Measurements from ENCODE around the gene HCN4.

The HCN4 gene

DNA sequence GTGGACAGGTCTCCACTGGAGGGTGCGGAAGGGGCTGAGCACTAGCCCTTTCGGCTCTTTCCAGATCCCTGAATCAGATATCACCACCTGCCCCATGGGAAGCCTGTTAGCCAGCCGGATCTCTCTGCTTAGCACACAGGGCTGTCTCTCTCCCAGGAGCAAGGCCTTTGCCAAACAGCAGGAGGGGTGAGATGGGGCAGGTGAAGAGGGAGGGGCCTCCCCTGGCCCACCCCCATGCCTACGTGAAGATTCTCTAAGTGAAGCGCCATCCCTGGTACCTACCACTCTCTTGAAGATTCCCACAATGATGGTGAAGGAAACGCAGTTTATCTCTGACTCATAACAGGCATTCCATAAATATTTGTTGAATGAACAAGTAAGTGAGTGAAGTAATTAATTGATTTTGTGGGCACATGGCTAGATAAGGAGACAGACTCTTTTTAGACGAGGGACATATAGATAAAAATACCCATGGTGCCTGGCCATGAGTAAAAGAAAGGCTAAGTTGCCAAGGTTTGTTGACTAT lies 19.6 kb upstream of the HCN4 start:
- H3K27ac Mint-ChIP-seq (ENCODE audit: low read depth), result no peak overlapping the region
- H3K9me3 Mint-ChIP-seq, result no peaks in the 10 kb centered on the region
- H3K4me1 Mint-ChIP-seq, result no peaks in the 10 kb centered on the region
- ATAC-seq (replicated peaks; ENCODE audit: extremely low read depth, poor library complexity, severe bottlenecking) (no peak), DNase-seq (ENCODE audit: low spot score in 2 of 2) (no peak)
- H3K4me3 Mint-ChIP-seq, result no peak overlapping the region
- H3K36me3 Mint-ChIP-seq (ENCODE audit: insufficient read depth), result no peaks in the 10 kb centered on the region
- H3K27me3 Mint-ChIP-seq, result peaks cover 54% of the 10 kb centered on the region

DNA sequence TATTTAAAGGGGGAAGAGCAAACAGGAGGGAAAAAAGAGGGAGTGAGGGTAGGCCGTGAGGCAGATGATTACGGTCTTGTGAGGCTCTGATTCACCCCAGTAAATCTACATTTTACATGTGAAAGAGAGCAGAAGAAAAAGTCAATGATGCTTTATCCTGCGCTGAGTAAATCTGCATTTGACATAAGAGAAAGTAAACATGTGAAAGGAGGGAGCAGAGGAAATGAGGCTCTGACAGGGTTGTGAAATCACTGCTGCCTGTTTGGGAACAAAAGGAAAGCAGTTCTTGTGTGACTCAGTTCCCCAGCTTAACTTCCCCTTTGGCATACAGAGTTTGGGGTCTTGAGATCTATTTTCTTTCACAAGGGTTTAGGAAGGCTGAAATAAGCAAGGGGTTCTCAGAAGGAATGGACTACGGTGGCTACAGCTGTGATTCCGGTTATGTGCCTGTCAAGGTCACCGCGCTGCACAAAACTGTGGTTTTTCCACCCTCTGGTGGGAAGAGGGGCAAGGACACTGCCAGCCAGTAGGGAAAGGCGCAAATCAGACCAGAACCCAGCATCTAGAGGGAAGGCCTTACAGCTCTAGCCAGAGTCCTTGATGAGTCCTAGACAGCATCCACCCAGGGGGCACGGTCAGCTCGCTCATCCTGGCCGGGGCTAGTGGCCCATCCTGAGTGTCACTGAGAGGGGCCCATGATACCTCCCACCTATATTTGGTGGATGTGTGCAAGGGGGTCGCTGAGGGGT lies 18.9 kb upstream of the HCN4 start:
- ATAC-seq (replicated peaks; ENCODE audit: extremely low read depth, poor library complexity, severe bottlenecking) (no peak), DNase-seq (ENCODE audit: low spot score in 2 of 2) (no peak)
- Mint-ChIP-seq H3K27ac (ENCODE audit: low read depth) (no peak overlapping the region), H3K9me3 (no peaks in the 10 kb centered on the region), H3K36me3 (ENCODE audit: insufficient read depth) (no peaks in the 10 kb centered on the region), H3K4me3 (no peak overlapping the region), H3K27me3 (peaks cover 54% of the 10 kb centered on the region), H3K4me1 (no peaks in the 10 kb centered on the region)

GRCh38 chr15:73386886-73387506 lies 18.2 kb upstream of the HCN4 start:
- no peaks in the 10 kb centered on the region for H3K4me1 Mint-ChIP-seq
- H3K36me3 Mint-ChIP-seq (ENCODE audit: insufficient read depth), result no peaks in the 10 kb centered on the region
- H3K9me3 Mint-ChIP-seq, result peaks cover under 1% of the 10 kb centered on the region
- H3K27me3 Mint-ChIP-seq, result peaks cover 54% of the 10 kb centered on the region
- ATAC-seq (replicated peaks; ENCODE audit: extremely low read depth, poor library complexity, severe bottlenecking) (no peak), DNase-seq (ENCODE audit: low spot score in 2 of 2) (no peak)
- H3K27ac Mint-ChIP-seq (ENCODE audit: low read depth), result no peak overlapping the region
- no peak overlapping the region for H3K4me3 Mint-ChIP-seq

DNA sequence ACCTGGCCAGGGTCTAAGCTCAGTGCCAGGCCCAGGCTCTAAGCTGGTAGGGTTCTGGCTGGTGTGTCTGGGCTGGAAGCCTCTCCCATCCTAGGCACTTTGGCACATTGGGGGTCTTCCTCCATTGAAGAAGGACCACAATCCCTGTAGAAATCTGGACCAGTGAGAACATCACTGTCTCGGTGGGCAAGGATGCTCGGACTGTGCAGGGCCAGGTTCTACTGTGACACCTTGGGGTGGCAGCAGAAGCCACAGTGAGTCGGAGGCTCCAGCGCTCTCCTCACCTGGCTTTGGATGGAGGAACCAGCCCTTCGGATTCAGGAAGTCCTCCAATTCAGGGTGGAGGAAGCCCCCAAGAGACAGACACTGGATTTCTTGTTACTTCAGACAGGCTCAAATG lies 17.5 kb upstream of the HCN4 start:
- DNase-seq (ENCODE audit: low spot score in 2 of 2) (no peak), ATAC-seq (replicated peaks; ENCODE audit: extremely low read depth, poor library complexity, severe bottlenecking) (no peak)
- Mint-ChIP-seq H3K4me1 (no peaks in the 10 kb centered on the region), H3K4me3 (no peak overlapping the region), H3K27me3 (peaks cover 54% of the 10 kb centered on the region), H3K9me3 (peaks cover 8% of the 10 kb centered on the region), H3K27ac (ENCODE audit: low read depth) (no peak overlapping the region), H3K36me3 (ENCODE audit: insufficient read depth) (peaks cover 2% of the 10 kb centered on the region)

DNA sequence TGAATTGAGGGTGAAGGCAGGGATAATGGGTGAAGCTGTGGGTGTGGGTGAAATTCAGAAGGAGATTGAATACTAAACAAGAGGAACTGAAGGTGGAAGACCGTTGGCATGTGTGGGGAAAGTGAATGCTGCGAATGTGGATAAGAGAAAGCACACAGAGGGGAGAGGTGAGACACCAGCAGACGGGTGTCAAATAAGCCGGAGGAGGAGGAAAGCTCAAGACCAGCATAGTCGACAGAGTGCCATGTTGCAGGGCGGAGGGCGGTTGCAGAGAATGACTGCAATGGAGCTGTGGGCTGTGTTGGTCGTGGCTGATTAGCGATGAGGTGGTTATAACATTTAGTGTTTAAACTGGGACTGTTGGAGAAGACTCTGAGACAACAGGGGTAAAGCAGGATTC lies 16.4 kb upstream of the HCN4 start:
- ATAC-seq (replicated peaks; ENCODE audit: extremely low read depth, poor library complexity, severe bottlenecking) (no peak), DNase-seq (ENCODE audit: low spot score in 2 of 2) (no peak)
- Mint-ChIP-seq H3K36me3 (ENCODE audit: insufficient read depth) (peaks cover 2% of the 10 kb centered on the region), H3K27me3 (peaks cover 55% of the 10 kb centered on the region), H3K4me1 (no peaks in the 10 kb centered on the region), H3K9me3 (peaks cover 12% of the 10 kb centered on the region), H3K27ac (ENCODE audit: low read depth) (no peak overlapping the region), H3K4me3 (no peak overlapping the region)

- DNase-seq (ENCODE audit: low spot score in 2 of 2) (no peak), ATAC-seq (replicated peaks; ENCODE audit: extremely low read depth, poor library complexity, severe bottlenecking) (no peak)
- Mint-ChIP-seq H3K27ac (ENCODE audit: low read depth) (no peak overlapping the region), H3K4me3 (no peak overlapping the region), H3K27me3 (peaks cover 63% of the 10 kb centered on the region), H3K36me3 (ENCODE audit: insufficient read depth) (peaks cover 2% of the 10 kb centered on the region), H3K9me3 (peaks cover 12% of the 10 kb centered on the region), H3K4me1 (no peaks in the 10 kb centered on the region)
These were observed 14.8 kb upstream of the HCN4 start for GRCh38 chr15:73383310-73384189.

GRCh38 chr15:73382115-73382514 lies 13.4 kb upstream of the HCN4 start:
- Mint-ChIP-seq H3K36me3 (ENCODE audit: insufficient read depth) (peaks cover 2% of the 10 kb centered on the region), H3K4me3 (no peak overlapping the region), H3K27me3 (peaks cover 63% of the 10 kb centered on the region), H3K9me3 (peaks cover 12% of the 10 kb centered on the region), H3K4me1 (no peaks in the 10 kb centered on the region), H3K27ac (ENCODE audit: low read depth) (no peak overlapping the region)
- DNase-seq (ENCODE audit: low spot score in 2 of 2) (no peak), ATAC-seq (replicated peaks; ENCODE audit: extremely low read depth, poor library complexity, severe bottlenecking) (no peak)

DNA sequence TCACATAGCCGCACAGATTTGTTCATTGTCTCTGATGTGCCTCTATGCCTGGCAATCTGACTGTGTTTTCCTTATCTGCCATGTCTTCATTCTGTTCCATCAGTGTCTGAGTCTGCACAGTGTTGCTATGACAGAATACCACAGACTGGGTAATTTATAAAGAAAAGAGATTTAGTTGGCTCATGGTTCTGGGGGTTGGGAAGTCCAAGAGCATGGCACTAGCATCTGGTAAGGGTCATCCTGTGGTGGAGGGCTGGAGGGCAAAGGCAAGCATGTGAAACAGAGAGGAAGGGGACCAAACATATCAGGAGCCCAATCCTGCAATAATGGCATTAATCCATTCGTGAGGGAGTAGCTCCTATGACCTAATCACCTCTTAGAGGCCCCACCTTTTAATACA lies 11.9 kb upstream of the HCN4 start:
- no peak overlapping the region for H3K4me3 Mint-ChIP-seq
- peaks cover 12% of the 10 kb centered on the region for H3K9me3 Mint-ChIP-seq
- H3K36me3 Mint-ChIP-seq (ENCODE audit: insufficient read depth), result peaks cover 2% of the 10 kb centered on the region
- no peak for ATAC-seq (replicated peaks; ENCODE audit: extremely low read depth, poor library complexity, severe bottlenecking)
- no peak overlapping the region for H3K27ac Mint-ChIP-seq (ENCODE audit: low read depth)
- DNase-seq (ENCODE audit: low spot score in 2 of 2), result no peak
- H3K27me3 Mint-ChIP-seq, result peaks cover 57% of the 10 kb centered on the region
- H3K4me1 Mint-ChIP-seq, result no peaks in the 10 kb centered on the region

GRCh38 chr15:73378089-73378488 lies 9.3 kb upstream of the HCN4 start:
- H3K27ac Mint-ChIP-seq (ENCODE audit: low read depth), result no peak overlapping the region
- H3K4me1 Mint-ChIP-seq, result no peaks in the 10 kb centered on the region
- no peak for ATAC-seq (replicated peaks; ENCODE audit: extremely low read depth, poor library complexity, severe bottlenecking)
- no peak overlapping the region for H3K4me3 Mint-ChIP-seq
- DNase-seq (ENCODE audit: low spot score in 2 of 2), result no peak
- H3K36me3 Mint-ChIP-seq (ENCODE audit: insufficient read depth), result peaks cover 4% of the 10 kb centered on the region
- H3K9me3 Mint-ChIP-seq, result peaks cover 12% of the 10 kb centered on the region
- peaks cover 37% of the 10 kb centered on the region for H3K27me3 Mint-ChIP-seq

DNA sequence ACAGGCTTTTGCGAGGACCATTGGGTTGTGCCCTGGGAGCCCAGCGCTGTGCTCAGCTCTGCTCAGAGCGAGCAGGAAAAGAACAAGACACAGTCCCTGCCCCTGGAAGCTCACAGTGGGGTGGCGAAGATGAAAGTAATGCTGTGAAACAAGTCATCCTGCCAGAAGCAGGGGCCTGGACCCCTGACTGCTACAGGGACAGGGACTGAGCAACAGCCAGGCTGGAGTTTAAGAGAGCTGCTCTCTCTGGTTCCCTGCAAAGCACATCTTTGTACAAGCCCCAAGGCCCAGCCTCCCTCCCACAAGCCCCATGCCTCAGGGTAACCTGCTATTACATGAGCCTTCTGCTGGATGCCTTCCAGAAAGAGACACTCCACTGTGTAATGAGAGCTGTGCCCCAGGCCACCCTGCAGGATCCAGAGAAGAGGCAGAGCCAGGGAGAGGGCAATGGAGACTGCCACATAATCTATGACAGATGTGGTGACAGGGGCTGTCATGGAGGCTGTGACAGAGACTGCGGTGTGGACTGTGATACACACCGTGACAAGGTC lies 7.1 kb upstream of the HCN4 start:
- Mint-ChIP-seq H3K27me3 (peaks cover 30% of the 10 kb centered on the region), H3K4me1 (no peaks in the 10 kb centered on the region)

DNA sequence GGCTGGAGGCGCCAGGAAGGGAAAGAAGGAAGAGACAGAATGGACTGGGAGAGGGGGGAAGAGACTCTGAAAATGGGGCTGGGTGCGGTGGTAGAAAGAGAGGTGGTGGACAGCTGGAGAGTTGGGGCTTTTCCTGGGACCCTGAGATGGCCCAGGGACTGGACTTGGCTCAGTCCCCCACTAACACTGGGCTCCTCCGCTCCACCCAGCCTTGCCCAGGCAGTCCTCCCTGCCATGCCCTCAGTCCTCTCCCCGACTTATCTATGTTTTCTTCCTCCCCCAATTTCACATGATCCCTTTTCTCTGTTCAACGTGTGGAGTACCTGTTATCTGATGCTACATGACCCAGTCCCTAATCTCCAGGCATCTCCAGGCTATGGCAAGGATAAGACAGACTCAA lies 6.3 kb upstream of the HCN4 start:
- H3K4me1 Mint-ChIP-seq, result no peaks in the 10 kb centered on the region
- peaks cover 1% of the 10 kb centered on the region for H3K36me3 Mint-ChIP-seq (ENCODE audit: insufficient read depth)
- ATAC-seq (replicated peaks; ENCODE audit: extremely low read depth, poor library complexity, severe bottlenecking), result no peak
- no peak overlapping the region for H3K4me3 Mint-ChIP-seq
- peaks cover 30% of the 10 kb centered on the region for H3K27me3 Mint-ChIP-seq
- no peak for DNase-seq (ENCODE audit: low spot score in 2 of 2)
- H3K9me3 Mint-ChIP-seq, result no peaks in the 10 kb centered on the region
- no peak overlapping the region for H3K27ac Mint-ChIP-seq (ENCODE audit: low read depth)

More for the DNA sequence above, 7.1 kb upstream of the HCN4 start:
- no peak for ATAC-seq (replicated peaks; ENCODE audit: extremely low read depth, poor library complexity, severe bottlenecking)
- H3K36me3 Mint-ChIP-seq (ENCODE audit: insufficient read depth), result peaks cover 1% of the 10 kb centered on the region
- H3K9me3 Mint-ChIP-seq, result peaks cover under 1% of the 10 kb centered on the region
- peak overlapping the region; percentile 39 for H3K27ac Mint-ChIP-seq (ENCODE audit: low read depth)
- H3K4me3 Mint-ChIP-seq, result no peak overlapping the region
- no peak for DNase-seq (ENCODE audit: low spot score in 2 of 2)

GRCh38 chr15:73374604-73375003 lies 5.8 kb upstream of the HCN4 start:
- Mint-ChIP-seq H3K36me3 (ENCODE audit: insufficient read depth) (peaks cover 1% of the 10 kb centered on the region), H3K4me3 (no peak overlapping the region), H3K27me3 (peaks cover 30% of the 10 kb centered on the region), H3K27ac (ENCODE audit: low read depth) (no peak overlapping the region), H3K4me1 (no peaks in the 10 kb centered on the region), H3K9me3 (no peaks in the 10 kb centered on the region)
- no peak for DNase-seq (ENCODE audit: low spot score in 2 of 2)
- ATAC-seq (replicated peaks; ENCODE audit: extremely low read depth, poor library complexity, severe bottlenecking), result no peak

All from central memory CD8-positive, alpha-beta T cell (primary cell).